Endothelial cell (in vitro differentiated cells): ENCODE measurements around the gene C1QL4. TPM values are rescaled to one million over a fixed set of nuclear protein-coding genes. Genes with fewer than 3 reads are reported as not detected.

Experiments
- DNase-seq: peaks from one replicate; pipeline ENCODE4 v3.0.0; 2021; ENCODE audit warnings: low spot score
- H3K27ac Mint-ChIP-seq: one replicate; pipeline ENCODE4 v1.8.0; 2021; ENCODE audit warnings: mixed read lengths, inconsistent platforms; ENCODE audit not compliant: unreplicated experiment
- H3K27me3 Mint-ChIP-seq: one replicate; pipeline ENCODE4 v1.8.0; 2021; ENCODE audit warnings: mild to moderate bottlenecking, moderate library complexity, mixed read lengths, inconsistent platforms; ENCODE audit not compliant: unreplicated experiment
- H3K36me3 Mint-ChIP-seq: one replicate; pipeline ENCODE4 v1.8.0; 2021; ENCODE audit warnings: mild to moderate bottlenecking, low read depth, mixed read lengths, inconsistent platforms; ENCODE audit not compliant: unreplicated experiment
- H3K4me1 Mint-ChIP-seq: one replicate; pipeline ENCODE4 v1.8.0; 2021; ENCODE audit warnings: mild to moderate bottlenecking, mixed read lengths, inconsistent platforms; ENCODE audit not compliant: unreplicated experiment
- H3K4me3 Mint-ChIP-seq: one replicate; pipeline ENCODE4 v1.8.0; 2021; ENCODE audit warnings: mild to moderate bottlenecking, mixed read lengths, inconsistent platforms; ENCODE audit not compliant: unreplicated experiment
- H3K9me3 Mint-ChIP-seq: one replicate; pipeline ENCODE4 v1.8.0; 2021; ENCODE audit warnings: mixed read lengths, inconsistent platforms; ENCODE audit not compliant: unreplicated experiment
- CTCF ChIP-seq: fragments of 200-600 bp; sonication (generic); IDR thresholded peaks from one replicate; pipeline ENCODE4 v1.5.0; 2021; ENCODE audit warnings: antibody characterized with exemption; ENCODE audit not compliant: unreplicated experiment
- total RNA-seq: library from RNA; stranded (reverse); fragmentation: NEBNext Ultra II Directional; extraction: Animal tissue kit (Norgen Biotek cat#: 25700); gene quantifications from one replicate; pipeline ENCODE4 v1.2.1, GENCODE V29; 2021; ENCODE audit not compliant: unreplicated experiment

The C1QL4 gene
- total RNA-seq, 1 donor from 2014 or later: not detected

GRCh38 chr12:49338830-49339463 lies 2.0 kb upstream of the C1QL4 start:
- no peak for TF ChIP-seq CTCF
- Mint-ChIP-seq H3K27me3 (peaks cover 48% of the 10 kb centered on the region), H3K4me3 (no peak overlapping the region), H3K9me3 (no peaks in the 10 kb centered on the region), H3K4me1 (peaks cover 13% of the 10 kb centered on the region), H3K36me3 (peaks cover 9% of the 10 kb centered on the region), H3K27ac (no peak overlapping the region)
- no peak for DNase-seq

DNA sequence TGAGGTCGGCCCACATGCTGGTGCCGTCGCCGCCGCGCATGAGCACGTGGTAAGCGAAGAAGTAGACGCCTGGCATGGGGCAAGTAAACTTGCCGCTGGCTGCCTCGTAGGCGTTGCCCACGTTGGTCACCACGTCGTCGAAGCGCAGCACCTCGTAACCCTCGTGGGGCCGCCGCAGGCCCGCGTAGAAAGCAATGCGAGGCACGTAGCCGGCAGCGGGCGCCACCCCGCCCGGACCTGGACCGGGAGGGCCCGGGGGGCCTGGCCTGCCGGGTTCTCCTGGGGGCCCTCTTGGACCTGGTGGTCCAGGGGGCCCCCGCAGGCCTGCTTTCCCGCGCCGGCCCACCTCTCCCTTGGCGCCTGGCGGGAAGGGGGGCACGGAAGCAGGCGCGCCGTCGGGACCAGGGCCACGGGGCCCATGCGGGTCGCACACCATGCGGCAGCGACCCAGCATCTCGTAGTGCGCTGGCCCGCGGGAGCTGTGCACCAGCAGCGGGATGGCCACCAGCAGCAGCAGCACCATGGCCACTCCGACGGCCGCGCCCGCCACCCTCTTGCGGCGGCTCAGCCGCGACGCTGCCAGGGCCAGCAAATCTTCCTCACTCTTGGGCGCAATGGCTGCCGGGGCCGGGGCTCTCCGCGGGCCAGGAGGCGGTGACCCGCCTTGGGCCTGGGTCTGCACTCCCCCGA lies 888 bp downstream of the C1QL4 start:
- Mint-ChIP-seq H3K36me3 (peaks cover 9% of the 10 kb centered on the region), H3K4me1 (peaks cover 10% of the 10 kb centered on the region), H3K27ac (no peak overlapping the region), H3K4me3 (no peak overlapping the region), H3K9me3 (no peaks in the 10 kb centered on the region), H3K27me3 (peaks cover 60% of the 10 kb centered on the region)
- TF ChIP-seq CTCF: no peak
- DNase-seq: no peak

DNA sequence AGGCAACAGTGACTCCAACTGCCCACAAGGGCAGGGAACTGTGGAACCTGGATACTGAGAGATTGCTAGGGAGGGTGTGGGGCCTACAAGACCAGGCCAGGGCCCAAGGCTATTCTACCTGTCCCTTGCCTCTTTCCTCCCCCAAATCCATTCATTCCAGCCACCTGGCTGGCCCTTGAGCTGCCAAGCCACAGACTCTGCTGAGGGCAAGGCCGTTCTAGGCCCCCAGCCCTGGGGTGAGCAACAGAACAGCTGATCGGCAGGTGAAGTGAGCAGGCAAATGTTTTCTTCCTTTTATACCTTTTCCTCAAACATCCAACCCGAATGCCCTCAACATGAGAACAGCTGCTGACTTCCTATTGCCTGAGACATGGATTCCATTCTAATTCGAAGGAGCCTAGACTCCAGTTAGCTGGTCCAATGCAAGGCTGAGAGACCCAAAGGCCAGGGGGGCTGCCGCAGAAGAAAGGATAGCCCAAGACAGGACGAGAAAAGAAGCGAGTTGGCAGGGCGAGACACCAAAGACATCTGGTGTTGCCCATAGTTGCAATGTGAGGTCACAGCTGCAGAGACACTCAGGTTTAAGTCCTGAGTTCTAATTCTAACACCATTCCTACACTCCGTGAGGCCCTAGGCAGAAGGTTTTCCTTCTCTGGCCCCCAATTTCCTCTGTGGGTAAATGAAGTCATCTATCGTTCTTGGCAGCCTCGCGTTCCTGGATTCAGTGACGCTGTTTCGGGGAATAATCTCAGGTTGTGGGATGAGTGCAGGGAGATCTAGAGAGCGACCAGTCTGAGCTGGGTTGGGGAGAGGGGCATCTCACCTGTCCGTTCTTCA lies 1.7 kb downstream of the C1QL4 start:
- H3K36me3 Mint-ChIP-seq: peaks cover 9% of the 10 kb centered on the region
- TF ChIP-seq CTCF: no peak
- no peak overlapping the region for H3K27ac Mint-ChIP-seq
- H3K9me3 Mint-ChIP-seq: no peaks in the 10 kb centered on the region
- DNase-seq: no peak
- H3K4me1 Mint-ChIP-seq: peaks cover 6% of the 10 kb centered on the region
- H3K27me3 Mint-ChIP-seq: peaks cover 54% of the 10 kb centered on the region
- H3K4me3 Mint-ChIP-seq: no peak overlapping the region

DNA sequence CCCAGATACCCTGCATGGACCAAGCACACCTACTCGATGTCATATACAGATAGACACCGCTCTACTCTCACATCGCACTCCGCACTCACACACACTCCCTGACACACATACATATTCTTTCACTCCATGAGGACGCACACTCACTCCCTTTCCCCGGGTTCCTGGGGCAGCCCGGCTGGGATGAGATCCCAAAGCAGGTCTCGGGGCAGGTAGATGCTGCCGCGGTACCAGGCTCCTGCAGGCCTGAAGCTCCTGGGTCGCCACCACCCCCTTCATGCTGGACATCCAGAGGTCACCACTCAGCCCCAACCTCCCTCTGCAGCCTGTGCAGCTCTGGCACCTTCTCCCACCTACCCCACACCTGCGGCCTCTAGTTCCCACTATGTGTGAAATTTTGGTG lies 2.3 kb downstream of the C1QL4 start:
- Mint-ChIP-seq H3K27ac (no peak overlapping the region), H3K9me3 (no peaks in the 10 kb centered on the region), H3K36me3 (peaks cover 9% of the 10 kb centered on the region), H3K27me3 (peaks cover 47% of the 10 kb centered on the region), H3K4me3 (peak overlapping the region; percentile 31), H3K4me1 (peaks cover 6% of the 10 kb centered on the region)
- TF ChIP-seq CTCF: no peak
- no peak for DNase-seq
